Gastroesophageal sphincter (tissue), 4 donors: ENCODE results near the gene GFOD2. TPM values are rescaled to one million over a fixed set of nuclear protein-coding genes. Genes with fewer than 3 reads are reported as not detected.

ENCODE experiments used
- ATAC-seq: fragments of 150-250 bp; one replicate; pipeline ENCODE4 v1.9.1; 2016; ENCODE audit warnings: mild to moderate bottlenecking, moderate library complexity
- H3K27ac ChIP-seq, 4 donors: fragments of 200-600 bp; sonication (generic) in 3 of 4; 1 replicate in 3 of 4; 2 replicates in 1 of 4; pipeline ENCODE4 v1.5.1; 2016 to 2019
- H3K27me3 ChIP-seq: fragments of 200-600 bp; sonication (generic); one replicate; pipeline ENCODE4 v1.5.1; 2019
- H3K36me3 ChIP-seq, 2 donors: fragments of 200-600 bp; sonication (generic); one replicate each; pipeline ENCODE4 v1.5.1; 2019; ENCODE audit warnings: control low read depth in 1 of 2
- H3K4me1 ChIP-seq, 3 donors: fragments of 200-600 bp; sonication (generic); 1 replicate in 2 of 3; 2 replicates in 1 of 3; pipeline ENCODE4 v1.5.1; 2016 to 2019; ENCODE audit warnings: control low read depth in 2 of 3
- H3K4me3 ChIP-seq, 2 donors: fragments of 200-600 bp; sonication (generic); one replicate each; pipeline ENCODE4 v1.5.1; 2019; ENCODE audit warnings: mild to moderate bottlenecking in 1 of 2, moderate library complexity in 1 of 2
- H3K9me3 ChIP-seq, 3 donors: fragments of 200-600 bp; sonication (generic); one replicate each; pipeline ENCODE4 v1.5.1; 2017 to 2019; ENCODE audit warnings: control low read depth in 2 of 3
- CTCF ChIP-seq, 4 experiments: fragments of 200-600 bp in 2 of 4; fragments of 450-650 bp in 2 of 4; sonication (generic) in 1 of 4; IDR thresholded peaks; one replicate each; pipeline ENCODE4 v1.5.1; 2017 to 2019; ENCODE audit warnings: antibody characterized with exemption in 4 of 4, mild to moderate bottlenecking in 2 of 4, moderate library complexity in 2 of 4
- EP300 ChIP-seq: sonication (generic); formaldehyde crosslinking; IDR thresholded peaks from one replicate; pipeline ENCODE4 v1.6.1; 2017; ENCODE audit warnings: antibody characterized with exemption, mild to moderate bottlenecking
- POLR2A ChIP-seq, 2 donors: fragments of 450-650 bp; IDR thresholded peaks; one replicate each; pipeline ENCODE4 v1.6.1; 2017; ENCODE audit warnings: antibody characterized with exemption in 2 of 2, mild to moderate bottlenecking in 2 of 2, moderate library complexity in 1 of 2
- POLR2AphosphoS5 ChIP-seq: sonication (generic); formaldehyde crosslinking; IDR thresholded peaks from one replicate; pipeline ENCODE4 v1.6.1; 2017; ENCODE audit warnings: antibody characterized with exemption
- WGBS, 2 donors: methylation state at CpG; one replicate each; pipeline ENCODE4 v1.1.5; 2018; ENCODE audit warnings: low coverage in 1 of 2; 5-methylcytosine and 5-hydroxymethylcytosine counted together
- total RNA-seq, 4 donors: library from RNA; depleted of rRNA; stranded (reverse); fragments of >200 nt; gene quantifications; one replicate each; pipeline ENCODE4 v1.1.0, GENCODE V29; 2016

GFOD2 gene
- total RNA-seq, 4 donors from 2014 or later = 16.3 to 24.9 (median 20.1) TPM

GRCh38 chr16:67657017-67657608 lies 62.0 kb downstream of the GFOD2 start:
- Histone ChIP-seq H3K36me3 (peaks cover 0 to 25% of the 10 kb centered on the region in 2 donors), H3K4me3 (no peak overlapping the region), H3K4me1 (peaks cover 5 to 45% (median 22%) of the 10 kb centered on the region in 3 donors), H3K9me3 (no peaks in the 10 kb centered on the region), H3K27ac (no peak overlapping the region), H3K27me3 (peaks cover 36% of the 10 kb centered on the region)
- WGBS, 2 donors = no CpG with 5 or more reads among the region's 16 CpGs
- no peak for ATAC-seq
- TF ChIP-seq POLR2A (IDR thresholded peaks at IDR 0.05) (no peak), POLR2AphosphoS5 (no peak), EP300 (no peak), CTCF (IDR thresholded peaks at IDR 0.05) (no peak)

- WGBS, 2 donors = 60% methylated on average over 1 of the region's 9 CpGs; no CpG with 5 or more reads in 1 of the 2 donors
- peaks cover 0 to 24% of the 10 kb centered on the region in 2 donors for H3K36me3 ChIP-seq
These were observed 62.6 kb downstream of the GFOD2 start for GRCh38 chr16:67656344-67657016.

GRCh38 chr16:67655363-67655762 lies 63.8 kb downstream of the GFOD2 start:
- no peak for TF ChIP-seq POLR2AphosphoS5
- no peak for TF ChIP-seq POLR2A (IDR thresholded peaks at IDR 0.05)
- no peak for TF ChIP-seq EP300
- no peak for TF ChIP-seq CTCF (IDR thresholded peaks at IDR 0.05)
- ATAC-seq = no peak
- Histone ChIP-seq H3K4me1 (peaks cover 5 to 35% (median 17%) of the 10 kb centered on the region in 3 donors), H3K4me3 (no peak overlapping the region), H3K27ac (no peak overlapping the region), H3K9me3 (no peaks in the 10 kb centered on the region), H3K36me3 (peaks cover 0 to 24% of the 10 kb centered on the region in 2 donors), H3K27me3 (peaks cover 54% of the 10 kb centered on the region)
- WGBS, 2 donors = 60 to 67% methylated on average over 3 of the region's 4 CpGs

More at GRCh38 chr16:67656344-67657016, 62.6 kb downstream of the GFOD2 start:
- Histone ChIP-seq H3K4me3 (no peak overlapping the region), H3K27me3 (peaks cover 43% of the 10 kb centered on the region), H3K27ac (no peak overlapping the region), H3K4me1 (peaks cover 5 to 41% (median 20%) of the 10 kb centered on the region in 3 donors), H3K9me3 (no peaks in the 10 kb centered on the region)
- ATAC-seq = no peak
- no peak for TF ChIP-seq POLR2AphosphoS5
- no peak for TF ChIP-seq EP300
- no peak for TF ChIP-seq CTCF (IDR thresholded peaks at IDR 0.05)
- no peak for TF ChIP-seq POLR2A (IDR thresholded peaks at IDR 0.05)

- no peak for ATAC-seq
- Histone ChIP-seq H3K27ac (no peak overlapping the region), H3K27me3 (peaks cover 63% of the 10 kb centered on the region), H3K4me3 (no peak overlapping the region), H3K9me3 (no peaks in the 10 kb centered on the region), H3K36me3 (peaks cover 0 to 24% of the 10 kb centered on the region in 2 donors), H3K4me1 (peaks cover 5 to 35% (median 16%) of the 10 kb centered on the region in 3 donors)
- WGBS, 2 donors = 29 to 63% methylated on average over 4 to 6 of the region's 30 CpGs
- TF ChIP-seq CTCF (IDR thresholded peaks at IDR 0.05) (no peak), POLR2AphosphoS5 (no peak), POLR2A (IDR thresholded peaks at IDR 0.05) (no peak), EP300 (no peak)
These were observed 64.7 kb downstream of the GFOD2 start for GRCh38 chr16:67654403-67654911.
